MV-4-11 (cell line): ENCODE data around the gene DCAF10.
"Not testable (repeated sequence)": the region's sequence is repeated elsewhere in the genome, so short reads cannot be mapped to it uniquely, and the experiment has no call there.

ENCODE experiments used
- DNase-seq: peaks from one replicate; lab custom pipeline; 2025; lab: John Stamatoyannopoulos, UW

Gene DCAF10

GRCh38 chr9:37790096-37790495 is 10.5 kb upstream of the DCAF10 start:
- no peak for DNase-seq

DNA sequence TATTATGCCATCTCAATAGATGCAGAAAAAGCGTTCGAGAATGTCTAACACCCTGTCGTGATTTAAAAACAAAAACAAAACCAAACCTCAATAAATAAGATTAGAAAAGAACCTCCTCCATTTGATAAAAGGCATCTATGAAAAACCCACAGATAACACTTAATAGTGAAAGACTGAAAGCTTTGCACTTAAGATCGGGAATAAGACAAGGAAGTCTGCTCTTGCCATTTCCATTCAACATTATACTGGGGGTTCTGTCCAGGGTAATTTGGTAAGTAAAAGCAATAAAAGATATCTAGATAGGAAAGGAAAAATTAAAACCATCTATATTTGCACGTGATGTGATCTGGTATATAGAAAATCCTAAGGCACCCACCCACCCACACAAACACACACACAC is 8.5 kb upstream of the DCAF10 start:
- DNase-seq: no peak

GRCh38 chr9:37796232-37796631 is 4.4 kb upstream of the DCAF10 start:
- no peak for DNase-seq

- no peak for DNase-seq
Observed at GRCh38 chr9:37798677-37799076, 1.9 kb upstream of the DCAF10 start.

DNA sequence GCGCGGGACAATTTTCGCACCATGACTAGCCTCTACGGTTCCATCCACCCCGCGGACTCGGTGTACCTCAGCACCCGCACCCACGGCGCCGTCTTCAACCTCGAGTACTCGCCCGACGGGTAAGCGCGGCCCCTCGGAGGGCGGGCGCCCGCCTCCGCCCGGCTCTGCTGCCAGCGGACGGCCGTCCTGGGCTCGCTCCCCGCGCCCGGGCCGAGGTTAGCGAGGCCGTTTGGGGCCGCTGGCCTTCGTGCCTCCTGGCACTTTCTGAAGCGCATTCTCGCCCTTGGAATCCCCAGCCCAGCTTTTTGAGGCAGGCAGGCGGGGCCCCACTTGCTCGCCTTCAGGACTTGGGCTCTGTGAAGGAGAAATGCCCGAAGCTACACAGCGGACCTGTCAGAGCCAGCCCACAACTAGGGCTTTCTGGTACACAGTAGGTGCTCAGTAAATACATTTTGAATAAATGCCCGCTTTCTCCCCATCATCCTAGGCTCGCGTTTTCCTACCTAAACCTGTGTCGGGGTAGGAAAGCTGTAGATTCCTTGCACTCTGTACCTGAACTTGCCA is 772 bp downstream of the DCAF10 start:
- no peak for DNase-seq

- no peak for DNase-seq
Observed at GRCh38 chr9:37801959-37802711, 1.5 kb downstream of the DCAF10 start.

DNA sequence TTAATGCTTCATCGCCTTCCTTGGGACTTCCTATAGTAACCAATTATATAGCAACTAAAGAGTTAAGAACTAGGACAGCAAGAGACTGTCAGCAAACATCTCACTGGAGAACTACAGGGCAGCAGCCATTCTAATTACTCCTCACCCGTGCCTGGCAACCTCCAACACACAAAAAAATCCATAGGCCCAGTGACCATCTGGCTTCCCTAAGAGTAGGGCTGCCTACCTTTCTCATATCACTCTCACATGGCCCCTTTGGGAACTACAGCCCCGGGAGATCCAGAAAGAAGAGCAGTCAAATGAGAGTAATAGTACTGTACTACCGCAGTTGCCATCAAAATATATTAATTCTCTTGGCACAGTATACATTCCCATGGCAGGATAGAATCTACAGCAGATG is 5.7 kb downstream of the DCAF10 start:
- DNase-seq: no peak

GRCh38 chr9:37809676-37810075 is 9.1 kb downstream of the DCAF10 start:
- DNase-seq: not testable (repeated sequence)

DNA sequence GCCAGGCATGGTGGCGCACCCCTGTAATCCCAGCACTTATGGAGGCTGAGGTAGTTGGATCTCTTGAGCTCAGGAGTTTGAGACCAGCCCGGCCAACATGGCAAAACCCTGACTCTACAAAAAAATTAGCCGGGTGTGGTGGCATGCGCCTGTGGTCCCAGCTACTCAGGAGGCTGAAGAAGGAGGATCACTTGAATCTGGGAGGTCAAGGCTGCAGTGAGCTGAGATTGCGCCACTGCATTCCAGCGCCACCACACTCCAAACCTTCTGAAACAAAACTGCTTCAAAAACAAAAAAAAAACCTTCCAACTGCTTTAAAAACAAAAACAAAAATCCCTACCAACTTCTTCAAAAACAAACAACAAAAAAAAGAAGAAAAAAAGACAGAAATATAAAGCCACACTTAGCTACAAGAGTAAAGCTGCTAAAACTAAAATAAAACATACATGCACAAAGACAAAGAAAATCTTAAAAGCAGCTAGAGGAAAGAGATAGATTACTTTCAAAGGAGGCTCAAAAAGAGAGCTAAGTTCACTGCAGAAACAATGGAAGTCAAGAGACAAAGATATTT is 11.4 kb downstream of the DCAF10 start:
- DNase-seq: no peak

- DNase-seq: no peak
Observed at GRCh38 chr9:37812773-37813379, 12.3 kb downstream of the DCAF10 start.

DNA sequence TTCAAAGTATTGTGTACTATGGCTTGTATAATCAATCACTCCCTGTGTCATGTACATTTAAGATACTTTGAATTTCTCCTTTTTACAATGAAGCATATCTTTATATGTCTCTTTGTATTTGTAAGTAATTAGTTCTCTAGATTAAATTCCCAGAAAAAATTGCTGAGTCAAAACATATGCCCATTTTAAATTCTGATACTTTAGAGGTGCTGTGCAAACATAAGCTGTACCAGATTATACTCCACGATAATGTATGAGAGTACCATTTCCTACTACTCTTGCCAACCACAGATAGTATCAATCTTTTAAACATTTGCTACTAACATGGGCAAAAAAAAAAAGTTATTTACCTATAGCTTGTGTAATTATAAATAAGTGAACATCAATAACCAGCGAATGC is 18.3 kb downstream of the DCAF10 start:
- DNase-seq: no peak

GRCh38 chr9:37820142-37820541 is 19.5 kb downstream of the DCAF10 start:
- no peak for DNase-seq

- not testable (repeated sequence) for DNase-seq
Observed at GRCh38 chr9:37825174-37825573, 24.6 kb downstream of the DCAF10 start.

DNA sequence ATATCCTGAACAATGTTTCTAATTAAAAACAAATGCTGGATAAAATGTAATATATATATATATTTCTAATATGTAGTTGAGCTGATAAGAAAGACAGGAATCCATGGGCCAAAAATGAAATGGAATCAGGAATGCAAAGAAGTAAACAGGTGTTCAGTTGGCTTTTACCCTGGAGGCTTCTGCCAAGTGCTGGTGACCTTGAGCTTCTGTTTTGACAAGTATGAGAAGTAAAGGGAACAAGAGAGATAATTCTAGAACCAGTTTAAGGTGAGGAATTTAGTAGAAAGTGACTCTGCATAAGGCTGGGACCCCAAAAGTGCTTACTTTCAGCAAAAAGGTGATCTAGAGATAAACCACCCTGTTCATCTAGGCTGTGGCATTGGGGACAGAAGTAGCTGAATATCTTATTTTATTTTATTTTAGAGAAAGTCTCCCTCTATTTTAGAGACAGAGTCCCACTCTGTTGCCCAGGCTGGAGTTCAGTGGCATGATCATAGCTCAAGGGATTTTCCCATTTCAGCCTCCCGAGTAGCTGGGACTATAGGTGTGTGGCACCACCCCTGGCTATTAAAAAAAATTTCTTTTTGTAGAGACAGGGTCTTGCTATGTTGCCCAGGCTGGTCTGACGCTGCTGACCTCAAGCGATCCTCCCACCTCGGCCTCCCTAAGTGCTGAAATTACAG is 27.0 kb downstream of the DCAF10 start:
- DNase-seq: no peak

DNA sequence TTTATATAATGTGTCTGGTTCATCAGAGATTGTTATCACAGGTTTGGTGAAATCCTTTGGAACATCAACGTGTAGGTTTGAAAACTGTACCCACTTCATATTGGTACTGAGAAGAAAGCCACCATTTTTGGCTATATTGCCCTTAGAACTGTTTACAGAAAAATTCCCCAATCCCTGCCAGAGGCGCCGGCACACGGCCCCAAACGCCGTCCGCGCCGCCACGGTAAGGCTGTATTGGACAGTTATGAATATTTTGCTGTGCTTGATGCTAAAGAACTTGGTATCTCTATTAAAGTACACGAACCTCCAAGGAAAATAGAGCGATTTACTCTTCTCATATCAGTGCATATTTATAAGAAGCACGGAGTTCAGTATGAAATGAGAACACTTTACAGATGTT is 35.2 kb downstream of the DCAF10 start:
- no peak for DNase-seq

- no peak for DNase-seq
Observed at GRCh38 chr9:37836386-37836785, 35.8 kb downstream of the DCAF10 start.

DNA sequence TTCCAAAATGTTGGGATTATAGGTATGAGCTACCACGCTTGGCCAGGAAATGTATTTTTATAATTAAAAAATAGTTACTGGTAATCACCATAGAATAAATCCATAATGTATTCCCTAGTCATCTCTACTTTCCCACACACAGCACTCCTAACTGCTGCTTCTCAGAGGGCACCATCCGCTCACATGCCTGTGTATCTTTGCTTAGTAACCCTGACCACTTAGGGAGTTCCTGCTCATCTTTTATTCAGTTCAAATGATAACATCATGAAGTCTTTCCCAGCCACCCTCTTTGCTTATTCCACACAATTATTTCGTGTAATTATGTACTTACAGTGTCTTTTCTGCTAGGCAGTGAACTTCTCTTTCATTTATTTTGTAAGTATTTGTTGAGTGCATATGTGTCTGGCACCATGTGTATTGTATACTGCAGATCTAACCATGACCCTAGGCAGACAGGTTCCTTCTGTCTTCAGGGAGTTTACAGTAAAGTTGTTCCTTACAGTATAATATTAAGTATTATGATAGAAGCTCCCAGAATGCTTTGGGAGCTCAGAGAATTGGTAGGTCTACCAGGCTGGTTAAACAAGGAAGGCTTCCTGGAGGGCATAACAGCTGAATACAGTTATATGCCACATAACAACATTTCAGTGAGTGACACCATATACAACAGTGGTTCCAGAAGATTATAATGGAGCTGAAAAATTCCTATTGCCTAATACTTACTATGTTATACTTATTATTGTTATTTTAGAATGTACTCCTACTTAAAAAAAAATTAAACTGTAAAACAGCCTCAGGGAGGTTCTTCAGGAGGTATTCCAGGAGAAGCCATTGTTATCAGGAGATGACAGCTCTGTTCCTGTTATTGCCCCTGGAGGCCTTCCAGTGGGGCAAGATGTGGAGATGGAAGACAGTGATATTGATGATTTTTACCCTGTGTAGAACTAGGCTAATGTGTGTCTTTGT is 39.2 kb downstream of the DCAF10 start:
- no peak for DNase-seq

DNA sequence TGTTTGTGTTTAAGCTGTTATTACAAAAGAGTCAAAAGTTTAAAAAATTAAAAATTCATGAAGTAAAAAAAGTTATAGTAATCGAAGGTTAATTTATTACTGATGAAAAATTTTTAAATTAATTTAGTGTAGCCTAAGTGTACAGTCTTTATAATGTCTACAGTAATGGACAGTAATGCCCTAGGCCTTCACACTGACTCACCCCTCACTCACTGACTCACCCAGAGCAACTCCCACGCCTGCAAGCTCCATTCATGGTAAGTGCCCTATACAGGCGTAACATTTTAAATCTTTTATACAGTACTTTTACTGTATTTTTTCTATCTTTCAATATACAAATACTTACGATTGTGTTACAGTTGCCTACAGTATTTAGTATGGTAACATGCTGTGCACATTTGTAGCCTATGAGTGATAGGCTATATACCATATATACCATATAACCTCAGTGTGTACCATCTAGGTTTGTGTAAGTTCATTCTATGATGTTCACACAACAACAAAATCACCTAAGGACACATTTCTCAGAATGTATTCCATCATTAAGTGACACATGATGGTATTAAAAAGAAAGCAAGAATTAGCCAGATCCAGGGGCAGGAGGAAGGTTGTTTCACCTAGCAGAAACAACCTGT is 40.1 kb downstream of the DCAF10 start:
- DNase-seq: no peak

DNA sequence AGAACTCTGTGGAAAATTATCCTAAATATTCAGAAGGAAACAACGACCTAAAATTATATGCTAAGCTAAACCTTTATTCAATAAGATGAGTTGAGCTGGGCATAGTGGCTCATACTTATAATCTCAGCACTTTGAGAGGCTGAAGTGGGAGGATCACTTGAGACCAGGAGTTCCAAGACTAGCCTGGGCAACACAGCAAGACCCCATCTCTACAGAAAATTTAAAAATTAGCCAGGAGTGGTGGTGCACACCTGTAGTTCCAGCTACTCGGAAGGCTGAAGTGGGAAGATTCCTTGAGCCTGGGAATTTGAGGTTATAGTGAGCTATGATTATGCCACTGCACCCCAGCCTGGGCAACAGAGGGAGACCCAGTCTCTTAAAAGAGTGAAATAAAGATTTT is 51.6 kb downstream of the DCAF10 start:
- DNase-seq: no peak

- DNase-seq: no peak
Observed at GRCh38 chr9:37856551-37856950, 56.0 kb downstream of the DCAF10 start.

DNA sequence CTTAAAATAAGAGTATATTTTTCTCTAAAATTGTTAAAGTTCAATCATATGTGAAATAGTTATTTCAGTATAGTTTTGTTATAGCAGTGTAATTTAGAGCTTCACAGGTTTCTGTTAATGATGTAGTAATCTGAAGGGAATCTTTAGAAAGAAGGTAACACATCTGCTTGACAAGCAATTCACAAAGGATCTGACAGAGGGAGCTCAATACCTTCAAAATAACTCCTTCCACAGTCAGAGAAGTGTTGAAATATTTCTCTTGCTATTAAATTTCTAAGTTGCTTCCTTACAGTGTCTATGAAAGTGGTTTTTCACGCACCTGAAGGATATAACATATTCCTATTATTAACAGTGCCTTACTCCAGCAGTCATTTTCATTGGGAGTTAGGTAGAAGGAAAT is 58.4 kb downstream of the DCAF10 start:
- peak; percentile 35 for DNase-seq
